Measurements from ENCODE around the gene ELAVL2. TPM values are rescaled to one million over a fixed set of nuclear protein-coding genes. Genes with fewer than 3 reads are reported as not detected.

The ELAVL2 gene
- total RNA-seq, 1 experiment from 2014 or later = 16.8 TPM

DNA sequence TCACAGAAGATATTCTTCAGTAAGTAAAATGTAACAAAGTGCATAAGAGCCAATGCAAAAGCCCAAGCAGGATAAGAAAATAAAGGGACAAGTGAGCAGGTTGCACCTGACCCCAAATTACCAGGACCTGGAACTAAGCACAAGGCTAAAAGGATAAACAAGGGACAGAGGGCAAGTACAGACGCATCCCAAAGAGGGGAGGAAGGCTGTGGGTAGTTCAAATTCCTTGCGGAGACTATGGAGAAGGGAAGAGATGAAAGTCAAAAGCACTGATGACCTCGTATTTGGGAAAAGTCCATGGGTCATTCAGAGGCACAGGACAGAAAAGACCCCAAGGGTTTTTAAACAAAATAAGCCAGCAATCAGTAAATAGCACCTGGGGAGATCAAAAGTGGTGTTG lies 11.8 kb downstream of the ELAVL2 start:
- no peak overlapping the region for H2BK20ac ChIP-seq (ENCODE audit: low read depth, low read length, poor library complexity, severe bottlenecking)
- H2AFZ ChIP-seq (ENCODE audit: low read length) = no peak overlapping the region
- no peak overlapping the region for H3T11ph ChIP-seq (ENCODE audit: low read length)
- H3K27me3 ChIP-seq (ENCODE audit: insufficient read depth, low read length) = no peaks in the 10 kb centered on the region
- no peak overlapping the region for H2BK5ac ChIP-seq (ENCODE audit: insufficient read length, low read length)
- H3K9me3 ChIP-seq (ENCODE audit: control insufficient read depth, low read depth, low read length) = no peaks in the 10 kb centered on the region
- no peak overlapping the region for H3K27ac ChIP-seq (ENCODE audit: insufficient read length, low read depth, low read length)
- H3K23ac ChIP-seq (ENCODE audit: insufficient read length, low read depth, low read length) = no peak overlapping the region
- no peak overlapping the region for H2BK120ac ChIP-seq (ENCODE audit: low read depth, low read length, poor library complexity, severe bottlenecking)
- Mint-ChIP-seq H3K4me3 (no peak overlapping the region), H3K27ac (peak overlapping the region in 1 of 3 experiments; percentile 85; a peak in 2 of 7 replicates), H3K27me3 (ENCODE audit: low read depth) (no peaks in the 10 kb centered on the region), H3K4me1 (peaks cover 82 to 86% of the 10 kb centered on the region in 2 experiments), H3K36me3 (ENCODE audit: insufficient read depth in 1 of 3, low read depth in 3 of 3) (no peaks in the 10 kb centered on the region; a peak in 1 of 7 replicates), H3K9me3 (no peaks in the 10 kb centered on the region)
- no peaks in the 10 kb centered on the region for H3K23me2 ChIP-seq (ENCODE audit: insufficient read length, low read depth, low read length, poor library complexity, severe bottlenecking)
- H2AK5ac ChIP-seq (ENCODE audit: insufficient read length, low read length) = no peak overlapping the region
- no peak overlapping the region for H3K18ac ChIP-seq (ENCODE audit: insufficient read length, low read depth, low read length)
- TF ChIP-seq, protein P1, sequence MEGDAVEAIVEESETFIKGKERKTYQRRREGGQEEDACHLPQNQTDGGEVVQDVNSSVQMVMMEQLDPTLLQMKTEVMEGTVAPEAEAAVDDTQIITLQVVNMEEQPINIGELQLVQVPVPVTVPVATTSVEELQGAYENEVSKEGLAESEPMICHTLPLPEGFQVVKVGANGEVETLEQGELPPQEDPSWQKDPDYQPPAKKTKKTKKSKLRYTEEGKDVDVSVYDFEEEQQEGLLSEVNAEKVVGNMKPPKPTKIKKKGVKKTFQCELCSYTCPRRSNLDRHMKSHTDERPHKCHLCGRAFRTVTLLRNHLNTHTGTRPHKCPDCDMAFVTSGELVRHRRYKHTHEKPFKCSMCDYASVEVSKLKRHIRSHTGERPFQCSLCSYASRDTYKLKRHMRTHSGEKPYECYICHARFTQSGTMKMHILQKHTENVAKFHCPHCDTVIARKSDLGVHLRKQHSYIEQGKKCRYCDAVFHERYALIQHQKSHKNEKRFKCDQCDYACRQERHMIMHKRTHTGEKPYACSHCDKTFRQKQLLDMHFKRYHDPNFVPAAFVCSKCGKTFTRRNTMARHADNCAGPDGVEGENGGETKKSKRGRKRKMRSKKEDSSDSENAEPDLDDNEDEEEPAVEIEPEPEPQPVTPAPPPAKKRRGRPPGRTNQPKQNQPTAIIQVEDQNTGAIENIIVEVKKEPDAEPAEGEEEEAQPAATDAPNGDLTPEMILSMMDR (conservative IDR thresholded peaks at IDR 0.05) = no peak
- no peak overlapping the region for H3K14ac ChIP-seq (ENCODE audit: insufficient read depth, low read length)
- peaks cover 66% of the 10 kb centered on the region; the same call in 1 of the 2 replicates for H3K79me2 ChIP-seq (ENCODE audit: insufficient read depth, low read length)
- no peak overlapping the region for H4K8ac ChIP-seq (replicated peaks; ENCODE audit: insufficient read length, low read depth, low read length)
- peaks cover 3% of the 10 kb centered on the region for H3K79me1 ChIP-seq (ENCODE audit: insufficient read depth, low read depth, low read length, poor library complexity, severe bottlenecking)
- H3K56ac ChIP-seq (ENCODE audit: insufficient read length, low read depth, low read length) = no peak overlapping the region
- H4K91ac ChIP-seq (ENCODE audit: insufficient read length, low read depth, low read length) = no peak overlapping the region
- DNase-seq = no peak
- H3K4me1 ChIP-seq (ENCODE audit: insufficient read depth, low read length) = peaks cover 19% of the 10 kb centered on the region
- no CpG with 5 or more reads among the region's 3 CpGs for WGBS (ENCODE audit: extremely low coverage, insufficient read length, low lambda C conversion rate)
- H3K4me2 ChIP-seq (ENCODE audit: insufficient read depth, insufficient read length, low read length) = no peak overlapping the region
- no peak overlapping the region; the same call in 1 of the 2 replicates for H2BK15ac ChIP-seq (ENCODE audit: low read depth, low read length)
- H4K20me1 ChIP-seq (ENCODE audit: control insufficient read depth, insufficient read depth, insufficient read length) = no peaks in the 10 kb centered on the region
- no peak overlapping the region for H3K4ac ChIP-seq (ENCODE audit: low read depth, low read length)
- H3K9ac ChIP-seq (ENCODE audit: extremely low read depth, insufficient read length, low read length) = no peak overlapping the region
- H4K5ac ChIP-seq (ENCODE audit: insufficient read length, low read depth, low read length) = no peak overlapping the region
- no peak overlapping the region for H2BK12ac ChIP-seq (ENCODE audit: insufficient read length, low read depth, low read length)
